ENCODE measurements around the gene SLC6A6.

SLC6A6 gene

GRCh38 chr3:14471690-14472089 lies 69.3 kb downstream of the SLC6A6 start:
- Histone ChIP-seq H3K36me3 (ENCODE audit: insufficient read depth, low read length) (peaks cover 89% of the 10 kb centered on the region), H4K20me1 (ENCODE audit: insufficient read depth, low read length) (no peaks in the 10 kb centered on the region), H2AFZ (ENCODE audit: low read length) (no peak overlapping the region), H3K9me2 (ENCODE audit: low read depth, low read length) (no peaks in the 10 kb centered on the region), H3F3A (ENCODE audit: insufficient read depth, low read length) (no peaks in the 10 kb centered on the region), H3K27ac (ENCODE audit: low read depth, low read length, poor library complexity, severe bottlenecking) (no peak overlapping the region), H3K4me3 (ENCODE audit: low read depth, low read length, poor library complexity, severe bottlenecking) (no peak overlapping the region), H3K79me2 (ENCODE audit: insufficient read depth, low read length) (no peaks in the 10 kb centered on the region), H3K9ac (ENCODE audit: low read length) (no peak overlapping the region), H3K9me3 (ENCODE audit: low read length) (no peaks in the 10 kb centered on the region), H3K4me1 (ENCODE audit: insufficient read depth, low read length, severe bottlenecking) (no peaks in the 10 kb centered on the region), H3K27me3 (ENCODE audit: insufficient read depth, low read length) (no peaks in the 10 kb centered on the region), H3K4me2 (ENCODE audit: low read length) (no peak overlapping the region)
- TF ChIP-seq EZH2 (IDR thresholded peaks at IDR 0.05; ENCODE audit: borderline replicate concordance, low read length): no peak
- no peak for TF ChIP-seq CTCF (IDR thresholded peaks at IDR 0.05; ENCODE audit: low read length)

GRCh38 chr3:14472471-14473351 lies 70.3 kb downstream of the SLC6A6 start:
- Histone ChIP-seq H3K9me3 (ENCODE audit: low read length) (no peaks in the 10 kb centered on the region), H3K9me2 (ENCODE audit: low read depth, low read length) (no peaks in the 10 kb centered on the region), H3K27ac (ENCODE audit: low read depth, low read length, poor library complexity, severe bottlenecking) (no peak overlapping the region), H3K27me3 (ENCODE audit: insufficient read depth, low read length) (no peaks in the 10 kb centered on the region), H3K9ac (ENCODE audit: low read length) (no peak overlapping the region), H3K4me2 (ENCODE audit: low read length) (no peak overlapping the region), H3K36me3 (ENCODE audit: insufficient read depth, low read length) (peaks cover 95% of the 10 kb centered on the region), H2AFZ (ENCODE audit: low read length) (no peak overlapping the region), H3K4me1 (ENCODE audit: insufficient read depth, low read length, severe bottlenecking) (no peaks in the 10 kb centered on the region), H3K4me3 (ENCODE audit: low read depth, low read length, poor library complexity, severe bottlenecking) (no peak overlapping the region), H3F3A (ENCODE audit: insufficient read depth, low read length) (no peaks in the 10 kb centered on the region), H4K20me1 (ENCODE audit: insufficient read depth, low read length) (no peaks in the 10 kb centered on the region), H3K79me2 (ENCODE audit: insufficient read depth, low read length) (no peaks in the 10 kb centered on the region)
- TF ChIP-seq EZH2 (IDR thresholded peaks at IDR 0.05; ENCODE audit: borderline replicate concordance, low read length) (no peak), CTCF (IDR thresholded peaks at IDR 0.05; ENCODE audit: low read length) (no peak)

- Histone ChIP-seq H3K79me2 (ENCODE audit: insufficient read depth, low read length) (no peaks in the 10 kb centered on the region), H3K27me3 (ENCODE audit: insufficient read depth, low read length) (no peaks in the 10 kb centered on the region), H3K9me3 (ENCODE audit: low read length) (no peaks in the 10 kb centered on the region), H3K9me2 (ENCODE audit: low read depth, low read length) (no peaks in the 10 kb centered on the region), H3K4me3 (ENCODE audit: low read depth, low read length, poor library complexity, severe bottlenecking) (no peak overlapping the region), H3K27ac (ENCODE audit: low read depth, low read length, poor library complexity, severe bottlenecking) (no peak overlapping the region), H3F3A (ENCODE audit: insufficient read depth, low read length) (no peaks in the 10 kb centered on the region), H3K36me3 (ENCODE audit: insufficient read depth, low read length) (peaks cover 96% of the 10 kb centered on the region), H2AFZ (ENCODE audit: low read length) (no peak overlapping the region), H3K9ac (ENCODE audit: low read length) (no peak overlapping the region), H3K4me2 (ENCODE audit: low read length) (no peak overlapping the region), H3K4me1 (ENCODE audit: insufficient read depth, low read length, severe bottlenecking) (no peaks in the 10 kb centered on the region), H4K20me1 (ENCODE audit: insufficient read depth, low read length) (no peaks in the 10 kb centered on the region)
- no peak for TF ChIP-seq CTCF (IDR thresholded peaks at IDR 0.05; ENCODE audit: low read length)
- TF ChIP-seq EZH2 (IDR thresholded peaks at IDR 0.05; ENCODE audit: borderline replicate concordance, low read length): no peak
These were observed 71.0 kb downstream of the SLC6A6 start for GRCh38 chr3:14473411-14473891.

Data from OCI-LY1 (cell line).